HepG2 (cell line): Measurements from ENCODE around the gene CYP2S1. TPM values are rescaled to one million over a fixed set of nuclear protein-coding genes. Genes with fewer than 3 reads are reported as not detected.
A peak's percentile ranks its signal among the peaks of the same experiment; 100 is the strongest.

Source experiments
- KAT2B ChIP-seq: fragments of 150-350 bp; IDR thresholded peaks from 2 replicates; pipeline ENCODE4 v1.6.1; 2014; ENCODE audit warnings: low read depth, low read length, borderline replicate concordance
- NPAS2 ChIP-seq: sonication (generic); formaldehyde crosslinking; IDR thresholded peaks from 2 replicates; pipeline ENCODE4 v1.8.0; 2022; ENCODE audit warnings: mild to moderate bottlenecking, missing genetic modification reagents, borderline replicate concordance
- PCBP2 ChIP-seq: fragments of 200-400 bp; formaldehyde crosslinking; optimal IDR thresholded peaks from 2 replicates; pipeline ENCODE3; 2018; ENCODE audit warnings: low read length, low read depth; ENCODE audit not compliant: poor library complexity, severe bottlenecking
- SAFB2 ChIP-seq: sonication (generic); formaldehyde crosslinking; IDR thresholded peaks from 2 replicates; pipeline ENCODE4 v1.5.1; 2020; ENCODE audit warnings: missing genetic modification reagents, low read depth, mild to moderate bottlenecking, borderline replicate concordance
- SIX1 ChIP-seq: sonication (generic); formaldehyde crosslinking; IDR thresholded peaks from 2 replicates; pipeline ENCODE4 v1.4.0; 2020; ENCODE audit warnings: missing genetic modification reagents, borderline replicate concordance
- SMAD1 ChIP-seq: sonication (generic); formaldehyde crosslinking; IDR thresholded peaks from 2 replicates; pipeline ENCODE4 v1.4.0; 2020; ENCODE audit warnings: missing genetic modification reagents, low read depth, mild to moderate bottlenecking, borderline replicate concordance
- TCF12 ChIP-seq, 2 experiments: fragments of 450-650 bp in 1 of 2; sonication (generic) in 1 of 2; formaldehyde crosslinking in 1 of 2; IDR thresholded peaks; 2 replicates each; pipeline versions ENCODE4 v1.6.1 to v1.8.0; 2017 to 2022; ENCODE audit warnings: antibody characterized with exemption in 1 of 2, mild to moderate bottlenecking in 1 of 2, missing genetic modification reagents in 1 of 2, moderate library complexity in 1 of 2
- ZFP36L2 ChIP-seq: sonication (generic); formaldehyde crosslinking; IDR thresholded peaks from 2 replicates; pipeline ENCODE4 v1.4.0; 2020; ENCODE audit warnings: missing genetic modification reagents
- ZFP90 ChIP-seq: sonication (generic); formaldehyde crosslinking; IDR thresholded peaks from 2 replicates; pipeline ENCODE4 v1.8.0; 2022; ENCODE audit warnings: missing genetic modification reagents, mild to moderate bottlenecking, inconsistent platforms, borderline replicate concordance
- ZNF224 ChIP-seq: sonication (generic); formaldehyde crosslinking; IDR thresholded peaks from 2 replicates; pipeline ENCODE4 v1.5.0; 2020; ENCODE audit warnings: mild to moderate bottlenecking, missing genetic modification reagents
- ZNF709 ChIP-seq: sonication (generic); formaldehyde crosslinking; IDR thresholded peaks from 2 replicates; pipeline ENCODE4 v1.5.0; 2020; ENCODE audit warnings: mild to moderate bottlenecking, missing genetic modification reagents
- ZSCAN25 ChIP-seq: sonication (generic); formaldehyde crosslinking; IDR thresholded peaks from 2 replicates; pipeline ENCODE4 v1.8.0; 2022; ENCODE audit warnings: mild to moderate bottlenecking, missing genetic modification reagents
- polyA plus RNA-seq, 8 experiments: library from polyadenylated mRNA; depleted of rRNA in 3 of 8; stranded (reverse) in 7 of 8; unstranded in 1 of 8; fragments of >200 nt; fragmentation: Illumina TruSeq in 4 of 8; extraction: Trizol in 4 of 8; gene quantifications; 2 replicates each; pipeline versions ENCODE4 v1.2.1 to v1.2.3, GENCODE V29; 2011 to 2016; ENCODE audit warnings: low read depth in 4 of 8, missing spikeins in 1 of 8, mixed read lengths in 1 of 8; ENCODE audit not compliant: insufficient read depth in 1 of 8
- total RNA-seq, 5 experiments: library from RNA; depleted of rRNA; stranded (reverse); fragments of >200 nt; fragmentation: Illumina TruSeq; extraction: Trizol; gene quantifications; 2 replicates each; pipeline ENCODE4 v1.2.3, GENCODE V29; 2016; ENCODE audit warnings: low read depth in 1 of 5
- TF ChIP-seq, protein P1 (sequence below): sonication (generic); formaldehyde crosslinking; IDR thresholded peaks from 2 replicates; pipeline ENCODE4 v1.4.0; 2020; ENCODE audit warnings: missing genetic modification reagents, mild to moderate bottlenecking, borderline replicate concordance
- TF ChIP-seq, protein P2 (sequence below): IDR thresholded peaks from 2 replicates; pipeline ENCODE4 v1.6.1; 2016; ENCODE audit warnings: missing compliant biosample characterization, missing genetic modification reagents, borderline replicate concordance
- TF ChIP-seq, protein P3 (sequence below): IDR thresholded peaks from 2 replicates; pipeline ENCODE4 v1.6.1; 2016; ENCODE audit warnings: control low read depth
- TF ChIP-seq, protein P4 (sequence below): sonication (generic); formaldehyde crosslinking; IDR thresholded peaks from 2 replicates; pipeline ENCODE4 v1.8.0; 2022; ENCODE audit warnings: missing genetic modification reagents, mild to moderate bottlenecking, borderline replicate concordance
- TF ChIP-seq, protein P5 (sequence below): IDR thresholded peaks from 2 replicates; pipeline ENCODE4 v1.4.0; 2020; ENCODE audit warnings: mild to moderate bottlenecking, missing genetic modification reagents

Gene CYP2S1
- total and polyA plus RNA-seq, 2 of the 13 experiments (the other 11 are each of a cell fraction or from before 2014, with no cell fraction given): 0.09 to 2.1 TPM

DNA sequence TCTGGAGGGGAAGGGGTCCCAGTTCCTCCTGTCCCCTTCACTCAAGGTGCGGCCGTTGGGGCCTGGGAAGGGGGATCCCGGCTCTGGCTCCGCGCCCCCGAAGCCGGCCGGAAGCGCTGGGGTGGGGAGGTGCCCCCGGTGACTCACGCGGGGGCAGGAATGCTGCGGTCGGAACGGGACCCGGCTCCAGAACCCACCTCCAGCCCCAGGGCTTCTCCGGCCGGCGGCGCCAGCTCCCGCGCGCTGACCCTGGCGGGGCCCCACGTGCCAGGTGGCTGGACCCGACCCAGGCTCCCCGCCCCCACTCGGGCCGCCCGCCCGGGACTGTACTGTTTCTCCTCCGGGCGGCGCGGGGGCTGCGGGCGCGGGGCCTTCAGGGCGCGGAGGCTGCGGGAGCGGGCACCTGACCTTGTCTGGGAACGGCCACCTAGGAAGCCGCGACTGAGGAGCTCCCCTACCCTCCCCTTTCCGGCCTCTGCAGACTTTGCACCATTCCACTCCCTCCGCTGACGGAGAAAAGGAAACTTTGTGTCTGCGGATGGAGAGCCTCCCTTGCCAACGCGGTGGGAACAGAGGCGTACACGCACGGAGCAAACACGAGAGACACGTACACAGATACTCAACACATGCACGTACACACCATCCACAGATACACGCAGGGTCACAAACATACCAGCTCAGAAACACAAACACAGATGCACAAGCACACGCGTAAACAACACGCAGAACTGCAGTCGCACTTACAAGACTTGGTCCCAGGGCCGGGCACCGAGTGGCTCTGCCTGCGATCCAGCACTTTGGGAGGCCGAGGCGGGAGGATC, 33.2 kb downstream of the CYP2S1 start (continued):
- TF ChIP-seq ZSCAN25 (CRISPR knock-in tag): no peak; the same call in 1 of the 2 replicates
- TF ChIP-seq KAT2B: no peak
- TF ChIP-seq ZNF709: no peak
- no peak for TF ChIP-seq SMAD1 (CRISPR knock-in tag)
- no peak for TF ChIP-seq SIX1 (CRISPR knock-in tag)
- no peak for TF ChIP-seq NPAS2 (CRISPR knock-in tag)
- TF ChIP-seq, protein P1, sequence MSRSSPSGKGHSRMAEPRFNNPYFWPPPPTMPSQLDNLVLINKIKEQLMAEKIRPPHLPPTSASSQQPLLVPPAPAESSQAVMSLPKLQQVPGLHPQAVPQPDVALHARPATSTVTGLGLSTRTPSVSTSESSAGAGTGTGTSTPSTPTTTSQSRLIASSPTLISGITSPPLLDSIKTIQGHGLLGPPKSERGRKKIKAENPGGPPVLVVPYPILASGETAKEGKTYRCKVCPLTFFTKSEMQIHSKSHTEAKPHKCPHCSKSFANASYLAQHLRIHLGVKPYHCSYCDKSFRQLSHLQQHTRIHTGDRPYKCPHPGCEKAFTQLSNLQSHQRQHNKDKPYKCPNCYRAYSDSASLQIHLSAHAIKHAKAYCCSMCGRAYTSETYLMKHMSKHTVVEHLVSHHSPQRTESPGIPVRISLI (CRISPR knock-in tag): no peak
- no peak for TF ChIP-seq TCF12 (IDR thresholded peaks at IDR 0.05)
- peak; percentile 87; the same call in 1 of the 2 replicates for TF ChIP-seq TCF12 (CRISPR knock-in tag; IDR thresholded peaks at IDR 0.05)
- TF ChIP-seq, protein P2, sequence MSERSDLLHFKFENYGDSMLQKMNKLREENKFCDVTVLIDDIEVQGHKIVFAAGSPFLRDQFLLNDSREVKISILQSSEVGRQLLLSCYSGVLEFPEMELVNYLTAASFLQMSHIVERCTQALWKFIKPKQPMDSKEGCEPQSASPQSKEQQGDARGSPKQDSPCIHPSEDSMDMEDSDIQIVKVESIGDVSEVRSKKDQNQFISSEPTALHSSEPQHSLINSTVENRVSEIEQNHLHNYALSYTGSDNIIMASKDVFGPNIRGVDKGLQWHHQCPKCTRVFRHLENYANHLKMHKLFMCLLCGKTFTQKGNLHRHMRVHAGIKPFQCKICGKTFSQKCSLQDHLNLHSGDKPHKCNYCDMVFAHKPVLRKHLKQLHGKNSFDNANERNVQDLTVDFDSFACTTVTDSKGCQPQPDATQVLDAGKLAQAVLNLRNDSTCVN (CRISPR knock-in tag): peak; percentile 97
- no peak for TF ChIP-seq ZFP36L2 (CRISPR knock-in tag)
- peak; percentile 86; the same call in 1 of the 2 replicates for TF ChIP-seq ZFP90 (CRISPR knock-in tag)
- peak; percentile 76; the same call in 1 of the 2 replicates for TF ChIP-seq SAFB2 (CRISPR knock-in tag)
- TF ChIP-seq, protein P3, sequence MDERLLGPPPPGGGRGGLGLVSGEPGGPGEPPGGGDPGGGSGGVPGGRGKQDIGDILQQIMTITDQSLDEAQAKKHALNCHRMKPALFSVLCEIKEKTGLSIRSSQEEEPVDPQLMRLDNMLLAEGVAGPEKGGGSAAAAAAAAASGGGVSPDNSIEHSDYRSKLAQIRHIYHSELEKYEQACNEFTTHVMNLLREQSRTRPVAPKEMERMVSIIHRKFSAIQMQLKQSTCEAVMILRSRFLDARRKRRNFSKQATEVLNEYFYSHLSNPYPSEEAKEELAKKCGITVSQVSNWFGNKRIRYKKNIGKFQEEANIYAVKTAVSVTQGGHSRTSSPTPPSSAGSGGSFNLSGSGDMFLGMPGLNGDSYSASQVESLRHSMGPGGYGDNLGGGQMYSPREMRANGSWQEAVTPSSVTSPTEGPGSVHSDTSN: no peak
- TF ChIP-seq, protein P4, sequence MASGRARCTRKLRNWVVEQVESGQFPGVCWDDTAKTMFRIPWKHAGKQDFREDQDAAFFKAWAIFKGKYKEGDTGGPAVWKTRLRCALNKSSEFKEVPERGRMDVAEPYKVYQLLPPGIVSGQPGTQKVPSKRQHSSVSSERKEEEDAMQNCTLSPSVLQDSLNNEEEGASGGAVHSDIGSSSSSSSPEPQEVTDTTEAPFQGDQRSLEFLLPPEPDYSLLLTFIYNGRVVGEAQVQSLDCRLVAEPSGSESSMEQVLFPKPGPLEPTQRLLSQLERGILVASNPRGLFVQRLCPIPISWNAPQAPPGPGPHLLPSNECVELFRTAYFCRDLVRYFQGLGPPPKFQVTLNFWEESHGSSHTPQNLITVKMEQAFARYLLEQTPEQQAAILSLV (CRISPR knock-in tag): peak; percentile 31; the same call in 1 of the 2 replicates
- TF ChIP-seq PCBP2: no peak
- no peak for TF ChIP-seq ZNF224 (CRISPR knock-in tag)
- TF ChIP-seq, protein P5, sequence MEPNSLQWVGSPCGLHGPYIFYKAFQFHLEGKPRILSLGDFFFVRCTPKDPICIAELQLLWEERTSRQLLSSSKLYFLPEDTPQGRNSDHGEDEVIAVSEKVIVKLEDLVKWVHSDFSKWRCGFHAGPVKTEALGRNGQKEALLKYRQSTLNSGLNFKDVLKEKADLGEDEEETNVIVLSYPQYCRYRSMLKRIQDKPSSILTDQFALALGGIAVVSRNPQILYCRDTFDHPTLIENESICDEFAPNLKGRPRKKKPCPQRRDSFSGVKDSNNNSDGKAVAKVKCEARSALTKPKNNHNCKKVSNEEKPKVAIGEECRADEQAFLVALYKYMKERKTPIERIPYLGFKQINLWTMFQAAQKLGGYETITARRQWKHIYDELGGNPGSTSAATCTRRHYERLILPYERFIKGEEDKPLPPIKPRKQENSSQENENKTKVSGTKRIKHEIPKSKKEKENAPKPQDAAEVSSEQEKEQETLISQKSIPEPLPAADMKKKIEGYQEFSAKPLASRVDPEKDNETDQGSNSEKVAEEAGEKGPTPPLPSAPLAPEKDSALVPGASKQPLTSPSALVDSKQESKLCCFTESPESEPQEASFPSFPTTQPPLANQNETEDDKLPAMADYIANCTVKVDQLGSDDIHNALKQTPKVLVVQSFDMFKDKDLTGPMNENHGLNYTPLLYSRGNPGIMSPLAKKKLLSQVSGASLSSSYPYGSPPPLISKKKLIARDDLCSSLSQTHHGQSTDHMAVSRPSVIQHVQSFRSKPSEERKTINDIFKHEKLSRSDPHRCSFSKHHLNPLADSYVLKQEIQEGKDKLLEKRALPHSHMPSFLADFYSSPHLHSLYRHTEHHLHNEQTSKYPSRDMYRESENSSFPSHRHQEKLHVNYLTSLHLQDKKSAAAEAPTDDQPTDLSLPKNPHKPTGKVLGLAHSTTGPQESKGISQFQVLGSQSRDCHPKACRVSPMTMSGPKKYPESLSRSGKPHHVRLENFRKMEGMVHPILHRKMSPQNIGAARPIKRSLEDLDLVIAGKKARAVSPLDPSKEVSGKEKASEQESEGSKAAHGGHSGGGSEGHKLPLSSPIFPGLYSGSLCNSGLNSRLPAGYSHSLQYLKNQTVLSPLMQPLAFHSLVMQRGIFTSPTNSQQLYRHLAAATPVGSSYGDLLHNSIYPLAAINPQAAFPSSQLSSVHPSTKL (CRISPR knock-in tag): no peak; the same call in 1 of the 2 replicates
